ENCODE results near the gene PLCG1.
A peak's percentile ranks its signal among the peaks of the same experiment; 100 is the strongest.

The PLCG1 gene

GRCh38 chr20:41182296-41183212 is 45.2 kb downstream of the PLCG1 start:
- no peak for DNase-seq

DNA sequence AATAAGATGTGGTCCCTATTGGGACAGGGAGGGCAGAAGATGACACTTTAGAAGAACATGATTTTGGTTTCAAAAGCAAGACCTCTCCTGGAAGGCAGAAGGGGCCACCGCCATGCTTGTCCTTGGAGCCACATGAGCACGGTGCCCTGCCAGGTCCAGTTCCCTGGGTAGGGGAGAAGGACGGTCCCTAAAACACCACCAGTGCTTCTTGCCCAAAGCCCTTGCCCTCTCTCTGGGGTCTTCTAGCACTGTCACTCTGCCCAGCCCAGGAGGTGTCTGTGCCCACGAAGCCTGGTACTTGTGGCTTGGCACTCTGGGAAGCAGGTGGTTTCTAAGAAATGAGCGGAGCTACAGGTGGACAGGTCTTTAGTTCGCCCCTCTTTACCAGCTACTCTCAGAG is 46.0 kb downstream of the PLCG1 start:
- no peak for DNase-seq

DNA sequence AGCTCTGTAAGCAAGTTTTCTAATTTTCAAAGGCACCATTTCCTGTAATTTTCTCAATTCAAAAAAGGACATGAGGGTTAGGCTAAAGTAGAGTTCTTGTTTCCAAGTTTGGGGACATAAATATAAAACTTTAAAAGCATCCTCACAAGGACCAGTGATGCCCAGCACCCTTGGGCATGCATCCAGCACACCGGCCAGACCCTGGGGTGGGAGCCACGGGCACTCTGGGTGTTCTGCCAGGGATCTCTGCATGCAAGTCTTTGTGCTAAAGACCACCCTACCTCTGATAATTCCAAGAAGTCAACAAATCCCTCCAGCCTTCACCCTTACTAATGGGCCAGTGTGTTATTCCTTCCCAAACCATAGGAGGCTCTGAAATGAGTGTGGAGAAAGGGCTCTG is 46.5 kb downstream of the PLCG1 start:
- no peak for DNase-seq

GRCh38 chr20:41185013-41185757 is 47.8 kb downstream of the PLCG1 start:
- no peak for DNase-seq

GRCh38 chr20:41187668-41188067 is 50.3 kb downstream of the PLCG1 start:
- DNase-seq: no peak

GRCh38 chr20:41191562-41192500 is 54.5 kb downstream of the PLCG1 start:
- DNase-seq: no peak

- DNase-seq: no peak
Observed at GRCh38 chr20:41192575-41192974, 55.2 kb downstream of the PLCG1 start.

- no peak for DNase-seq
Observed at GRCh38 chr20:41196653-41197225, 59.4 kb downstream of the PLCG1 start.

DNA sequence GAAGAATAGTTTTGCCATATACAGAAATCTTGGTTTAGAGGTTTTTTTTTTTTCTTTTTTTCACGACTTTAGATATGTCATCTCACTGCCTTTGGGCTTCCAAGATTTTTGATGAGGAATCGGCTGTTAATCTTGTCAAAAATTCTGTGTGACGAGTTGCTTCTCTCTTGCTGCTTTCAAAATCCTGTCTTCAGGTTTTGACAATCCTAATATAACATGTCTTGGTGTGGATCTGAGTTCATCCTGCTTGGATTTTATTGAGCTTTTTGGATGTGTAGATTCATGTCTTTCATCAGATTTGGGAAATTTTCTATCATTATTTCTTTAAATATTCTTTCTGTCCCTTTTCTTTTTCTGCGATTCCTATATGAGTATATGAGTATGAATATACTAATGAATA is 61.1 kb downstream of the PLCG1 start:
- no peak for DNase-seq

- no peak for DNase-seq
Observed at GRCh38 chr20:41200446-41201202, 63.3 kb downstream of the PLCG1 start.

- no peak for DNase-seq
Observed at GRCh38 chr20:41201760-41202159, 64.4 kb downstream of the PLCG1 start.

DNA sequence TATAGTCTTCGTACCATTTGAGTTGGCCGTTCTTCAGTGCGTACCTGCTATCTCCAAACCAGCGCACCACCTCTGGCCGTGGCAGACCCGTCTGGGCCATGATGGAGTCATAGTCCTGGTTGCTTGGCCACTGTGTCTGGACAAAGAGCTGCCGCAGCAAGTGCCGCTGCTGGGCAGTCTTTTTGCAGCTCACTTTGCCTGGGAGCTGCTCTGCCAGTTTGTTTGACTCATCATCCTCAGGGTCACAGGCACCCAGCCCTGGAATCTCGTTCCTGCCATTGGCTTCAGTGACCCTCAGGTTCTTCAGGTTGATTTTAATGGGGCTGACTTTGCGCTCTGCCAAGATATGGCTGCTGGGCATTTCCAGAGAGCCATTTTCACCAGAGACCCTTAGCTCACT is 65.1 kb downstream of the PLCG1 start:
- no peak for DNase-seq

DNA sequence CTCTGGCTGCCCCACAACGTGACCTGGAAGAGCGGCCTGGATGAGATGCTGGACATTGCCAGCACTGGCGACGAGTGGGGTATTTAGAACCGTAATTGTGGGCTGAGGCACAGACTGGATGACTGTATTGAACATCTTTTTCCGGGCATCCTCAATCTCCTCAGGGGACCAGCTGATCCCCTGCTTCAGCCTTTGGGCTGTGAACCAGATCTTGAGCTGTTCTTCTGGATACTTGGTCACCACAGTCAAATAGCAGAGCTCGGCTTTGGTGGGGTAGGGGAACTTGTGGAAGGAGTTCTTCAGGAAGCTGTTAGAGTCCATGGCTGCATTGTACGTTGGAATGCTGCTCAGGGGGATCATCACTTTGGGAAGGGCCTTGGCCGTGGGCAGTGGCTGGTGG is 66.3 kb downstream of the PLCG1 start:
- DNase-seq: no peak

- no peak for DNase-seq
Observed at GRCh38 chr20:41204304-41205265, 67.2 kb downstream of the PLCG1 start.

DNA sequence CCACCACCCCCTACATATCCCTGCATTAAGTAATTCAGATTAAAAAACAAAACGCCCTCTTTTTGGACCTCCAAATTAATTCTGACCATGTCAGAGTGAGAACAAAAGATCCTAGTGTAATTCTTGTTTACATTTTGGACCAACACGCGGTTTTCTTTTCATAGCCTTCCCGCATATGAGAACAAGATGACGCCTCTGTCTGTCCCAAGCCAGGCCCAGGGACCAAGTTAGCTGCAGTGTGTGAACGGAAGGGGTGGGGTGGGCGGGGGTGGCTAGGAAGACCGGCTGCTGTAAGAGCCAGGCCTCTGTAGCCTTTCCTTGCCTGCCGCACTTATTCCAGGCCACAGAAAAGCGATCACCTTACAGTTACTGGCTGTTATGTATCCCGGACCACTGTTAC is 68.0 kb downstream of the PLCG1 start:
- DNase-seq: no peak

DNA sequence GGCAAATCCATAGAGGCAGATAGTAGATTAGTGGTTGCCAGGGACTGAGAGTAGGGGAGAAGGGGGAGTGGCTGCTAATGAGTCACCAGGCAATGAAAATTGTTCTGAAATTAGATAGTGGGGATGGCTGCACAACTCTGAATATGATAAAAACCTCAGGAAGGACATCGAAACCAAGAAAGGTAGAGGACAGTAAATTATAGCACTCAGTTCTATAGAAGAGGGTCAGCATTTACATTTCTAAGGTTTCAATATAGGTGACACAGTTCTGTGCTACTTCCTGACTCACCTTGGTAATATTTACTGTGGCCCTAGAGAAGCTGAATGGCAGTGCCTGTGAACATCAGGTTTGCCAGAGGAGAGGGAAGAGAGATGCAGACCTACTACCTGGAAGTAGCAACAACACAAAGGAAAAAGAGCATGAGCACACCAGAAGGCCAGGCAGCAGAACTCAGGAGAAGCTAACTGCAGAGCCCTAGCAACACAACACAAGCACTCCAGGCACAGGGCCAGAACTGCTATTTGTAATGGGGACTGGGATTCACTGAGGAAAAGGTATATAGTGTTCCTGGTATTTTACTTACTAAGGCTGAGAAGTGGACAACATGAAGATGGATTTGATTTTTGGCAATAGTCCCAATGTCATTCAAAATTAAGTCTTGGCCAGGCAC is 75.9 kb downstream of the PLCG1 start:
- DNase-seq: peak; percentile 33

GRCh38 chr20:41214202-41214601 is 76.9 kb downstream of the PLCG1 start:
- no peak for DNase-seq

DNA sequence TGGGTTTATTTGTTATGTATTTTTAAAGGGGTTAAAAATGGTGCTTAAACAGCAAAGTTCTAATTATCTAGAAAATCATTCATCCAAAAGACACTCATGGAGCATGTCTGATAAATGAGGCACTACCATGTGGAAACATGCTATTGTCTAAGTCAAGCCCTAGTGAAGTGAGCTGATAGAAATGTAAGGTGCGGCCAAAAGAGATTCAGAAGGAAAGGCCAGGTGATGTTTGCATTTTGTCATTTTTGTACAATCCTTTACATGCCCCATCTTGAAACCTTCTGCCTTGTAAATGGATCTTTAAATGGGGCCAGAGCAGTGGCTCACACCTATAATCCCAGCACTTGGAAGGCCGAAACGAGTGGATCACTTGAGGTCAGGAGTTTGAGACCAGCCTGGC is 77.3 kb downstream of the PLCG1 start:
- DNase-seq: no peak

- no peak for DNase-seq
Observed at GRCh38 chr20:41217422-41217821, 80.1 kb downstream of the PLCG1 start.

DNA sequence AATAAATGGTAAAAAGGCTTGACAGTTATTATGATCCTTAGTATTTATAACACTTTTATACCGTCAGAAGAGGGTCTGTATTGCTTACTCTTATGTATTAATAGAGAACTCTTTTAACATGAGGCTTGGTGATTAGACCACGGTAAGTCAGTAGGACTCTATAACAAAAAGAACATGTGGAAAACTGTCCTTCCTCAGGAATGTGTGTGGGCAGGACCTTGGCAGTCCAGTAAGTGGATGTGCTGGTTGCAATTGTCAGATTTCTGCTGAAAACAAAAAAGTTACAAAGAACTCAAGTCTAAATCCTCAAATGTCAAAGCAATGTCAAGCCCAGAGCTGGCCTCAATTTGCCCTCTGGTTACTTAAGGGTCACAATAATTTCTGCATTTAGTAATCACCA is 81.1 kb downstream of the PLCG1 start:
- DNase-seq: no peak
